ENCODE data around the gene SLC38A8.
A peak's percentile ranks its signal among the peaks of the same experiment; 100 is the strongest.

SLC38A8 gene

GRCh38 chr16:84086341-84086740 lies 43.7 kb upstream of the SLC38A8 start:
- TF ChIP-seq CTCF (IDR thresholded peaks at IDR 0.05; ENCODE audit: insufficient read depth, missing control alignments) = no peak
- no peak for DNase-seq (ENCODE audit: insufficient read length, low spot score)
- FAIRE-seq = no peak

GRCh38 chr16:84085773-84086172 lies 43.2 kb upstream of the SLC38A8 start:
- no peak for TF ChIP-seq CTCF (IDR thresholded peaks at IDR 0.05; ENCODE audit: insufficient read depth, missing control alignments)
- no peak for DNase-seq (ENCODE audit: insufficient read length, low spot score)
- no peak for FAIRE-seq

GRCh38 chr16:84085271-84085667 lies 42.7 kb upstream of the SLC38A8 start:
- DNase-seq (ENCODE audit: insufficient read length, low spot score) (no peak), FAIRE-seq (no peak)
- TF ChIP-seq CTCF (IDR thresholded peaks at IDR 0.05; ENCODE audit: insufficient read depth, missing control alignments) = no peak

GRCh38 chr16:84084570-84085270 lies 42.1 kb upstream of the SLC38A8 start:
- peak; percentile 76 for TF ChIP-seq CTCF (IDR thresholded peaks at IDR 0.05; ENCODE audit: insufficient read depth, missing control alignments)
- FAIRE-seq = no peak
- peak; percentile 42 for DNase-seq (ENCODE audit: insufficient read length, low spot score)

GRCh38 chr16:84082835-84083569 lies 40.4 kb upstream of the SLC38A8 start:
- no peak for FAIRE-seq
- DNase-seq (ENCODE audit: insufficient read length, low spot score) = no peak
- no peak for TF ChIP-seq CTCF (IDR thresholded peaks at IDR 0.05; ENCODE audit: insufficient read depth, missing control alignments)

GRCh38 chr16:84082110-84082509 lies 39.5 kb upstream of the SLC38A8 start:
- DNase-seq (ENCODE audit: insufficient read length, low spot score) = no peak
- no peak for TF ChIP-seq CTCF (IDR thresholded peaks at IDR 0.05; ENCODE audit: insufficient read depth, missing control alignments)
- FAIRE-seq = no peak

- DNase-seq (ENCODE audit: insufficient read length, low spot score) (no peak), FAIRE-seq (no peak)
- TF ChIP-seq CTCF (IDR thresholded peaks at IDR 0.05; ENCODE audit: insufficient read depth, missing control alignments) = no peak
These were observed 38.9 kb upstream of the SLC38A8 start for GRCh38 chr16:84081446-84081989.
